ENCODE results near the gene TIGIT. TPM values are rescaled to one million over a fixed set of nuclear protein-coding genes. Genes with fewer than 3 reads are reported as not detected.

Gene TIGIT
- total and polyA plus RNA-seq, 2 donors (not counting 1 experiment from before 2014, with no cell fraction given), result 2.5 to 4.6 TPM

DNA sequence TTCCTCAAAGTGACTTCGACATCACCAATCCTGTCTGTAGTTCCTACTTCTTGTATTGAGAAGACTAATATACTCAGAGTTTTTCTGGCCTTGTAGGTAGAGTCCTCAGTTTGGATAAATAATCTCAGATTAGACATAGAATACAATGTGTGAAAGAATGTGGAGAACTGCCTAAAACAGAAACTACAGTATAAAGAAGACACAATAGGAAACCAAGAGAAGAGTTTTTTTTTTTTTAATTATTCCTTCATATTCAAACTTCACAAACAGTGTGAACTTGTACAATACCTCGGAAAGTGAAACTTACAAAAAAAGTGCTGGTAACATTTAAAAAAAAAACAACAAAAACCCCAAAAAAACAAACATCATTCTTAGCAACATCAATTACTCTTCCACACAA, 20.5 kb downstream of the TIGIT start:
- Mint-ChIP-seq H3K27ac (no peak overlapping the region), H3K4me1 (peaks cover 8% of the 10 kb centered on the region), H3K4me3 (no peak overlapping the region), H3K27me3 (no peaks in the 10 kb centered on the region), H3K9me3 (ENCODE audit: insufficient read depth) (no peaks in the 10 kb centered on the region)
- Histone ChIP-seq H4K20me1 (ENCODE audit: control insufficient read depth, insufficient read depth, low read length, poor library complexity, severe bottlenecking) (no peaks in the 10 kb centered on the region), H3K27ac (ENCODE audit: low read length in 2 of 2) (no peak overlapping the region), H2AFZ (ENCODE audit: insufficient read depth, low read depth, low read length, poor library complexity, severe bottlenecking) (no peak overlapping the region), H3K4me2 (replicated peaks; ENCODE audit: low read depth, low read length, poor library complexity, severe bottlenecking) (no peak overlapping the region), H3K9me3 (ENCODE audit: control extremely low read depth in 1 of 3, control insufficient read depth in 2 of 3, insufficient read depth in 1 of 3, low read length in 2 of 3) (no peaks in the 10 kb centered on the region), H3K4me1 (ENCODE audit: control insufficient read depth in 2 of 2, insufficient read depth in 2 of 2, low read length in 2 of 2) (peaks cover under 1 to 3% of the 10 kb centered on the region in 2 donors), H3K4me3 (ENCODE audit: control extremely low read depth in 1 of 5, extremely low read depth in 1 of 5, insufficient read depth in 1 of 5, low read depth in 2 of 5, low read length in 4 of 5) (no peak overlapping the region), H3K36me3 (replicated peaks in 1 of 2; ENCODE audit: control extremely low read depth in 1 of 2, control insufficient read depth in 1 of 2, extremely low read depth in 1 of 2, insufficient read depth in 2 of 2, low read length in 1 of 2) (no peaks in the 10 kb centered on the region), H3K79me2 (ENCODE audit: control insufficient read depth, insufficient read depth, low read length) (no peaks in the 10 kb centered on the region), H3K27me3 (replicated peaks in 1 of 4; ENCODE audit: control extremely low read depth in 1 of 4, control insufficient read depth in 3 of 4, insufficient read depth in 4 of 4, low read length in 3 of 4) (no peaks in the 10 kb centered on the region), H3K9ac (ENCODE audit: low read length) (no peak overlapping the region)
- ChIA-PET CTCF (no interaction called here), POLR2A (no interaction called here)
- DNase-seq, result no peak
- intact Hi-C loops (cut with micrococcal nuclease), result no loop called here
- ATAC-seq (ENCODE audit: low read depth), result no peak
- TF ChIP-seq CTCF (IDR thresholded peaks at IDR 0.05) (no peak), EZH2 (IDR thresholded peaks at IDR 0.05; ENCODE audit: borderline replicate concordance, insufficient read depth, low read depth, low read length, poor library complexity, severe bottlenecking) (no peak)
- no CpG with 5 or more reads among the region's 2 CpGs for WGBS (ENCODE audit: insufficient coverage)

- Mint-ChIP-seq H3K27ac (no peak overlapping the region), H3K27me3 (no peaks in the 10 kb centered on the region), H3K4me1 (no peaks in the 10 kb centered on the region), H3K4me3 (no peak overlapping the region), H3K9me3 (ENCODE audit: insufficient read depth) (no peaks in the 10 kb centered on the region)
- H3K9ac ChIP-seq (ENCODE audit: low read length), result no peak overlapping the region
- no peak overlapping the region for H3K27ac ChIP-seq (ENCODE audit: low read length in 2 of 2)
- ATAC-seq (ENCODE audit: low read depth) (no peak), DNase-seq (no peak)
- TF ChIP-seq CTCF (IDR thresholded peaks at IDR 0.05) (no peak), EZH2 (IDR thresholded peaks at IDR 0.05; ENCODE audit: borderline replicate concordance, insufficient read depth, low read depth, low read length, poor library complexity, severe bottlenecking) (no peak)
- no peaks in the 10 kb centered on the region for H3K79me2 ChIP-seq (ENCODE audit: control insufficient read depth, insufficient read depth, low read length)
- H3K4me1 ChIP-seq (ENCODE audit: control insufficient read depth in 2 of 2, insufficient read depth in 2 of 2, low read length in 2 of 2), result no peaks in the 10 kb centered on the region
- POLR2A ChIA-PET, result no interaction called here
- WGBS (ENCODE audit: insufficient coverage), result 80% methylated on average over 1 of the region's 5 CpGs
- H2AFZ ChIP-seq (ENCODE audit: insufficient read depth, low read depth, low read length, poor library complexity, severe bottlenecking), result no peak overlapping the region
- no peaks in the 10 kb centered on the region for H4K20me1 ChIP-seq (ENCODE audit: control insufficient read depth, insufficient read depth, low read length, poor library complexity, severe bottlenecking)
- CTCF ChIA-PET, result interaction anchor here (1.5 kb wide), 1 partner anchor 10 kb away, joined by 4 read pairs; no protein-coding TSS in a partner anchor
- no peak overlapping the region for H3K4me3 ChIP-seq (ENCODE audit: control extremely low read depth in 1 of 5, extremely low read depth in 1 of 5, insufficient read depth in 1 of 5, low read depth in 2 of 5, low read length in 4 of 5)
- intact Hi-C loops (cut with micrococcal nuclease), result no loop called here
- no peaks in the 10 kb centered on the region for H3K36me3 ChIP-seq (replicated peaks in 1 of 2; ENCODE audit: control extremely low read depth in 1 of 2, control insufficient read depth in 1 of 2, extremely low read depth in 1 of 2, insufficient read depth in 2 of 2, low read length in 1 of 2)
- no peak overlapping the region for H3K4me2 ChIP-seq (replicated peaks; ENCODE audit: low read depth, low read length, poor library complexity, severe bottlenecking)
- no peaks in the 10 kb centered on the region for H3K9me3 ChIP-seq (ENCODE audit: control extremely low read depth in 1 of 3, control insufficient read depth in 2 of 3, insufficient read depth in 1 of 3, low read length in 2 of 3)
- no peaks in the 10 kb centered on the region for H3K27me3 ChIP-seq (replicated peaks in 1 of 4; ENCODE audit: control extremely low read depth in 1 of 4, control insufficient read depth in 3 of 4, insufficient read depth in 4 of 4, low read length in 3 of 4)
Measured at GRCh38 chr3:114318295-114318694, 24.5 kb downstream of the TIGIT start.
